ENCODE measurements around the gene EME2. TPM values are rescaled to one million over a fixed set of nuclear protein-coding genes. Genes with fewer than 3 reads are reported as not detected.

Gene EME2
- total RNA-seq, 1 donor from 2014 or later, result 5.5 TPM

DNA sequence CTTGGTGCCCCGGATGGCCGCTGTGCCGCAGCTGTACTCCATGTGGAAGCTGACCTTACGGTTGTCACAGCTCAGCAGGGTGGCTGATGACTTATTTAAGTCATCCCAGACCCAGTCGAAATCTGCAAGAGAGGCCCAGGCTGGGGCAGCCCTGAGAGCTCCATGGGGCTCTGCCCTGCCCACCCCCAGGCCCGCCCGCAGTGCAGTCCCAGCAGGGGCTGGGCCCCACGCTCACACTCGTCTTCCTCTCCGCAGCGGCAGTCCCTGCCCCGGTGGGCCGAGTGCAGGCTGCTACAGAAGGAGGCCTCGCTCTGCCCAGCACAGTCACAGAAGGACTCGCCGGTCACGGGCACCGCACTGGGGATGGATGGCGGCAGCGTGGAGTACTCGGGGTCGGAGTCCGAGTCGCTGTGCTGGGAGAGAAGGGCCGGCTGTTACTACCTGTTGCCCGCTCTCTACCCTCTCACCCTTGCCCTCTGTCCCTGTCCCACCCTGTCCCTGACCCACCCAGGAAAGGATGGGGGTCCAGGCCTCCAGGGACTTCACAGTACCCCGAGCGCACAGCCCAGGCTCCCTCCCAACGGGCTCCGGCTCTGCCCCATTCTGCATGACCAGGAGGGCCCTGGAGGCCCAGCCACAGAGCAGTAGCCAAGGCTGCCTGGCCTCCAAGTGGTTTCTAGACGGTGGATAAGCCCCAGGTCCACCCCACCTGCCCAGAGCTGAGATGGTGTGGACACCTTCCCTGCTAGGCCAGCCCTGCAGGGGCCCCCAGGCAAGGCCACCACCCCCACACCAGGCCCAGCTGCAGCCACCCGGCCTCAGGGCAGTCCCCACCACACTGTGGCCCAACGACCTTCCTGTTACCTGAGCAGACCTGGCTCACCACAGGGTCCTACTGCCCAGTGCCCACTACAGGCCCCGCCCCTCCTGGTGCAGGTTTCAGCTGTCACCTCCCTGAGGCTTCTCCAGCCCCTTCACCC lies 5.9 kb downstream of the EME2 start:
- DNase-seq, result no peak

GRCh38 chr16:1779234-1779701 lies 6.7 kb downstream of the EME2 start:
- no peak for DNase-seq

DNA sequence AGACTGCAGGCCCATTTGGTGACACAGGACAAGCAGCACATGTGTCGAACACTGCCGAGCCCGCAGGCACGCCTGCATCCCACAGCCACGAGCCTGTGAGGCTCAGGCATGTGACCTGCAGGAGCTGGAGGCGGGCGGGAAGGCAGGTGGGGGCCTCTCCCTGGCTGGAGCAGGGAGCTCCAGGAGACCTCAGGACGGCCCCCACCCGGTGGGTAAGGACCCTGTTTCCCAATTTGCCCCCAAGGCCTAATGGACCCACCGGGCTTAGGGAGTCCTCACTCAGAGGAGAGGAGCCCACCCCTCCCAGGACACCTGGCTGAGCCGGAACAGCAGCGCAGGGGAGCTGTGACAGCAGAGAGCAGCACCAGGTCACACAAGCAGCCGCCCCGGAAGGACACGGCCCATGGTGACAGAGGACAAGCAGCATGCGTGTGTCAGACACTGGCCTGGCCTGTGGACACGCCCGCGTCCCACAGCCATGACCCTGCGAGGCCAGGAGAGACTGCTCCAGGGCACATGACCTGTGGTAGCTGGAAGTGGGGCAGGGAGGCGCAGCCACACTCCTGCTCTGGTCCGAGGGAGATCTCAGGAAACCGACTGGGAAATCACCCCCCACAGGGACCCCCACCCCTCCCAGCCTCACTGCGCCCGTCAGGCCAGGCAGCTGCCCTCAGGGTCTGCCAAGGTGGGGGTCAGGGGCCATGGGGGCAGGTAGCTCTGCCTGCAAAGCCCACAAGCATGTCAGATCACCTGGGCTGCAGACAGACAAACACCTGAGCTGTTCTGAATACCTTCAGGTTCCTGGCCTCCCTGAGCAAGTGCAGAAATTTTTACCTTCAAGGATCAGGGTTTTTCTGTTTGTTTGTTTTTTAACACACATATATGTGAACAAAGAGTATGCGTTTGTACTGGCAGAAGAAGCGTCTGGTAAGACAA lies 7.4 kb downstream of the EME2 start:
- DNase-seq, result no peak

DNA sequence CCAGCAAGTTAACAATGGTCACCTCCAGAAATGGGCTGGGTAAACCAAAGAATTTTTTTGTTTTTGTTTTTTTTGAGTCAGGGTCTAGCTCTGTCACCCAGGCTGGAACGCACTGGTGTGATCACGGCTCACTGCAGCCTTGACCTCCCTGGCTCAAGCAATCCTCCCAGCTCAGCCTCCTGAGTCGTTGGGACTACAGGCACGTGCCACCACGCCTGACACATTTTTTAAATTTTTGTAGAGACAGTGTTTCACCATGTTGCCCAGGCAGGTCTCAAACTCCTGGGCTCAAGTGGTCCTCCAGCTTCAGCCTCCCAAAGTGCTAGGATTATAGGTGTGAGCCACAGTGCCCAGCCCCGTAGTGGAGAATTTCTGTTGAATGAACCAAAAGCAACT lies 8.1 kb downstream of the EME2 start:
- no peak for DNase-seq

DNA sequence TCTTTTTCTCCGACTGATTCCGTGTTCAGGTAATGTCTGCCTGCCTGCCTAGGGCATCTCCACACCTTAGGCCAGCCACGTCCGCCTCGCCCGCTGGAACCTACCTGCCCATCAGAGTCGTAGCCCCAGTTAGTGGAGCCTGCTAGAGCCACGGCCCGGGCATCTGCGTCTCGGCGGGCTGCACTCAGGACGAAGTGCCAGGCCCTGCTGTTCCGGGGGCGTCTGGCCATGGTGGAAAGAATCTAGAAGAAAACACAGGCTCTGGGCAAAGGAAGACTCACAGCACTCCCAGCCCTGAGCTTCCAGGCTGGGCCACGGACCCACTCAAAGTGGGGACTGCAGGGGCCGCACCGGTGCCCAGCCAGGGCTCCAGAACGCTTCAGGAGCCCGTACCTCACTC lies 8.6 kb downstream of the EME2 start:
- no peak for DNase-seq

- no peak for DNase-seq
Observed at GRCh38 chr16:1781758-1782407, 9.3 kb downstream of the EME2 start.

- peak; percentile 100 for DNase-seq
Observed at GRCh38 chr16:1782408-1783264, 10.0 kb downstream of the EME2 start, which contains the start of the genes NUBP2 and SPSB3. NUBP2 (plus strand) TSS chr16:1782960; CDS start chr16:1783021, 61 bp downstream. SPSB3 (minus strand) TSS chr16:1782571; CDS start chr16:1781483, 1,088 bp downstream.

DNA sequence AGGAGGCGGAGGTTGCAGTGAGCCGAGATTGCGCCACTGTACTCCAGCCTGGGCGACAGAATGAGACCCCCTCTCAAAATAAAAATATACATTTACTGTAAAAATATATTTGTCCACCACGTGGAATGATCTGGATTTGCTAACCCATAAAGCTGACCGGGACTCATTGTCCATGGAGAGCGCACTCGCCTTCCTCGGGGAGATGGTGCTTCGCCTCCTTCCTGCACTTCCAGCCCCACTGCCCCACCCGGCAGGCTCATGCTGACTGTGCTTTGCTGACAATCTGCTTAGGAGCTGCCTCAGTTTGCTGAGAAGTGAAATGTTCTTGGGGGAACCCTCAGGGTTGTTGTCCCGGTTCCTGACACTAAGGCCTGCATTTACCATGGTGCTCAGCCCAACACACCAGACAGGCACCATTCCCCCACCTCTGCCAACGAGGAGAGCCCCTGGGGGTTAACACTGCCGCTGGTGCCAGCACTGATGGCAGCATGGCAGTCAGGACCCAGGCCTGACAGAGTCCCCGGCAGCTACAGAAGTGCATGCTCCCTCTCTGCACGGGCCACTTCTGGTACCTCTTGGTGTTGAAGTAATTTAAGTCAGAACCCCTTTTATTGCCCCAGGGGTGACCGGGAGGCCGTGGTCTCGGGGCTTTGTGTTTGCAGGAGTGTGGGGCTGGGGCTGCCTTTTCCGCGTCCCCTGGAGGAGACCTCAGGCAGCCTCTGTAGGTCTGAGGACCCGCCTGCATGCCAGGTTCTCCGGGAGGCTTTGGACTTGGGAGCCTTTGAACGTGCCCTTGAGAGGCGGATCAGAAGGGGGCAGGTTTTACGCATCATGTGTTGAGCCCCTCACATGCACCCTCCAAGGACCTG lies 12.6 kb downstream of the EME2 start:
- DNase-seq, result no peak

DNA sequence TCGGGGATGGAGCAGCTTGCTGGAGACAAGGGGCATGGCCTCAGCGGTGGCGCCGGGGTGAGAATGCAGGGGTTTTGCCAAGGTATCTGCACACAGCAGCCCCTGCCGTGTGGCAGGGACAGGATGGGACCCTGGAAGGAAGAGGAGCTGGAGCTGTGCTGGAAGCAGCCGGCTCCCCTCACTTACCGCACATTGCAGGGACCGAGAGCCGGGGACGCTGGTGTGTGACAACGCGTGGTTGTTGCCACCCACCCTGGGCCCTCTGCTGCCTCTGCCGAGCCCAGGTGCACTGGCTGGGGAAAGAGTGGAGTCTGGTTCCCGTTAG lies 13.2 kb downstream of the EME2 start:
- no peak for DNase-seq

GRCh38 chr16:1786242-1787055 lies 13.8 kb downstream of the EME2 start:
- no peak for DNase-seq

GRCh38 chr16:1787056-1787321 lies 14.4 kb downstream of the EME2 start:
- no peak for DNase-seq

- DNase-seq, result no peak
Observed at GRCh38 chr16:1787322-1788094, 14.9 kb downstream of the EME2 start.

- DNase-seq, result no peak
Observed at GRCh38 chr16:1788095-1788707, 15.6 kb downstream of the EME2 start.

DNA sequence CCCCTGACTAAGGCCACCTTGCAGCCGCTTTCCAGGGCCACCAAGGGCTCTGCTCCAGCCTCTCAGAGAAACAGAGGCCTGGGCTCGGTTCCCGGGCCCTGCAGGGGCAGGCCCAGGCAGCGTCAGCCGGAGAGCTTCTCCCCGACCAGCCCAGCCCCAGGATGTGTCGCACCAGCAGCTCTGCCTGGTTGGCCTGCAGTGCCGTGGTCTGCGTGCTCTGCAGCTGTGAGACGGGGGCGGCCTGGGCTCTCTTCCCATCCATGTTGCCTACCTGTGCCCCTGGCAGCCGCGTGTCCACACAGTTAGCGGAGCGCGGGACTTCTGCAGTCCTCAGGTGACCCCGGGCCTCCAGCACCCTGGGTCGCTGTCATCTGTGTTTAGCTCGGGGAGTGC lies 16.1 kb downstream of the EME2 start:
- DNase-seq, result no peak

- DNase-seq, result no peak
Observed at GRCh38 chr16:1789643-1790045, 17.0 kb downstream of the EME2 start.

GRCh38 chr16:1790261-1790610 lies 17.6 kb downstream of the EME2 start:
- DNase-seq, result no peak

- no peak for DNase-seq
Observed at GRCh38 chr16:1790611-1791255, 18.1 kb downstream of the EME2 start.

Data from skin of body (tissue), 2 donors.